WTC11 (cell line): ENCODE measurements around the gene PHAF1. TPM values are rescaled to one million over a fixed set of nuclear protein-coding genes. Genes with fewer than 3 reads are reported as not detected.

Experiments used
- ERG ChIP-seq: fragments of 250-450 bp; sonication (Bioruptor Pico); IDR thresholded peaks from 2 replicates; pipeline ENCODE4 v1.8.0; 2021; ENCODE audit warnings: mild to moderate bottlenecking
- ESRRA ChIP-seq: sonication (generic); formaldehyde crosslinking; IDR thresholded peaks from 2 replicates; pipeline ENCODE4 v1.8.1; 2022; ENCODE audit warnings: mild to moderate bottlenecking, missing genetic modification reagents, borderline replicate concordance
- FOXJ3 ChIP-seq: sonication (generic); formaldehyde crosslinking; IDR thresholded peaks from 2 replicates; pipeline ENCODE4 v1.9.0; 2021; ENCODE audit warnings: missing genetic modification reagents, mild to moderate bottlenecking, borderline replicate concordance
- FOXP1 ChIP-seq: sonication (generic); formaldehyde crosslinking; IDR thresholded peaks from 2 replicates; pipeline ENCODE4 v1.8.0; 2022; ENCODE audit warnings: missing genetic modification reagents, mild to moderate bottlenecking, moderate library complexity, borderline replicate concordance
- GTF2I ChIP-seq: fragments of 250-450 bp; sonication (Bioruptor Pico); conservative IDR thresholded peaks from 2 replicates; pipeline ENCODE4 v1.4.0; 2021; ENCODE audit warnings: mild to moderate bottlenecking
- JUN ChIP-seq: sonication (generic); formaldehyde crosslinking; IDR thresholded peaks from 2 replicates; pipeline ENCODE4 v1.8.0; 2023; ENCODE audit warnings: mild to moderate bottlenecking, missing genetic modification reagents
- NFATC4 ChIP-seq: fragments of 250-450 bp; sonication (Bioruptor Pico); IDR thresholded peaks from 2 replicates; pipeline ENCODE4 v1.9.0; 2021; ENCODE audit warnings: mild to moderate bottlenecking
- SP1 ChIP-seq: sonication (generic); formaldehyde crosslinking; conservative IDR thresholded peaks from 2 replicates; pipeline ENCODE4 v1.8.1; 2022; ENCODE audit warnings: missing genetic modification reagents
- TP53 ChIP-seq: sonication (generic); formaldehyde crosslinking; IDR thresholded peaks from 2 replicates; pipeline ENCODE4 v1.8.1; 2023; ENCODE audit warnings: mild to moderate bottlenecking, missing genetic modification reagents
- ZBTB21 ChIP-seq: sonication (generic); formaldehyde crosslinking; IDR thresholded peaks from 2 replicates; pipeline ENCODE4 v1.8.1; 2023; ENCODE audit warnings: mild to moderate bottlenecking, missing genetic modification reagents, borderline replicate concordance
- ZNF121 ChIP-seq: sonication (generic); formaldehyde crosslinking; IDR thresholded peaks from 2 replicates; pipeline ENCODE4 v1.8.0; 2023; ENCODE audit warnings: missing genetic modification reagents
- ZNF219 ChIP-seq: sonication (generic); formaldehyde crosslinking; IDR thresholded peaks from 2 replicates; pipeline ENCODE4 v1.8.0; 2023; ENCODE audit warnings: missing genetic modification reagents, mild to moderate bottlenecking, borderline replicate concordance
- ZNF232 ChIP-seq: sonication (generic); formaldehyde crosslinking; IDR thresholded peaks from 2 replicates; pipeline ENCODE4 v1.8.0; 2022; ENCODE audit warnings: mild to moderate bottlenecking, missing genetic modification reagents
- ZNF423 ChIP-seq: fragments of 250-450 bp; sonication (Bioruptor Pico); IDR thresholded peaks from 2 replicates; pipeline ENCODE4 v2.1.2; 2022; ENCODE audit warnings: mild to moderate bottlenecking, moderate library complexity
- ZNF532 ChIP-seq: fragments of 250-450 bp; sonication (Bioruptor Pico); IDR thresholded peaks from 2 replicates; pipeline ENCODE4 v1.9.0; 2021; ENCODE audit warnings: mild to moderate bottlenecking, borderline replicate concordance
- total RNA-seq: library from RNA; stranded (reverse); gene quantifications from 3 replicates; pipeline ENCODE4 v1.2.3, GENCODE V29; 2021
- TF ChIP-seq, protein P1 (sequence below): sonication (generic); formaldehyde crosslinking; IDR thresholded peaks from 2 replicates; pipeline ENCODE4 v1.8.0; 2022; ENCODE audit warnings: mild to moderate bottlenecking, missing genetic modification reagents
- TF ChIP-seq, protein P2 (sequence below): fragments of 250-450 bp; sonication (Bioruptor Pico); IDR thresholded peaks from 2 replicates; pipeline ENCODE4 v1.9.0; 2021; ENCODE audit warnings: moderate library complexity, mild to moderate bottlenecking, inconsistent platforms, borderline replicate concordance
- TF ChIP-seq, protein P3 (sequence below): sonication (generic); formaldehyde crosslinking; IDR thresholded peaks from 2 replicates; pipeline ENCODE4 v1.8.0; 2022; ENCODE audit warnings: missing genetic modification reagents
- TF ChIP-seq, protein P4 (sequence below): sonication (generic); formaldehyde crosslinking; IDR thresholded peaks from 2 replicates; pipeline ENCODE4 v1.8.1; 2023; ENCODE audit warnings: mild to moderate bottlenecking, moderate library complexity, missing genetic modification reagents
- TF ChIP-seq, protein P5 (sequence below): fragments of 200-600 bp; IDR thresholded peaks from 2 replicates; pipeline ENCODE4 v1.8.0; 2022; ENCODE audit warnings: antibody characterized with exemption
- TF ChIP-seq, protein P6 (sequence below): sonication (generic); formaldehyde crosslinking; IDR thresholded peaks from 2 replicates; pipeline ENCODE4 v1.8.1; 2023; ENCODE audit warnings: mild to moderate bottlenecking, missing genetic modification reagents

Gene PHAF1
- total RNA-seq, 1 experiment from 2014 or later = 18.8 TPM

GRCh38 chr16:67104061-67104460, 5.7 kb upstream of the PHAF1 start (continued):
- no peak for TF ChIP-seq SP1 (CRISPR knock-in tag)
- TF ChIP-seq, protein P1, sequence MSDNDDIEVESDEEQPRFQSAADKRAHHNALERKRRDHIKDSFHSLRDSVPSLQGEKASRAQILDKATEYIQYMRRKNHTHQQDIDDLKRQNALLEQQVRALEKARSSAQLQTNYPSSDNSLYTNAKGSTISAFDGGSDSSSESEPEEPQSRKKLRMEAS (CRISPR knock-in tag) = no peak
- no peak for TF ChIP-seq TP53 (CRISPR knock-in tag)
- TF ChIP-seq ZNF423 (CRISPR knock-in tag) = no peak
- no peak for TF ChIP-seq FOXJ3 (CRISPR knock-in tag)
- no peak for TF ChIP-seq FOXP1 (CRISPR knock-in tag)
- 0 out of 2 replicates have a peak, but pooled peaks have one; percentile 2 for TF ChIP-seq ZNF121 (CRISPR knock-in tag)
- TF ChIP-seq ZBTB21 (CRISPR knock-in tag) = no peak
- TF ChIP-seq ZNF219 (CRISPR knock-in tag) = no peak
- TF ChIP-seq, protein P2, sequence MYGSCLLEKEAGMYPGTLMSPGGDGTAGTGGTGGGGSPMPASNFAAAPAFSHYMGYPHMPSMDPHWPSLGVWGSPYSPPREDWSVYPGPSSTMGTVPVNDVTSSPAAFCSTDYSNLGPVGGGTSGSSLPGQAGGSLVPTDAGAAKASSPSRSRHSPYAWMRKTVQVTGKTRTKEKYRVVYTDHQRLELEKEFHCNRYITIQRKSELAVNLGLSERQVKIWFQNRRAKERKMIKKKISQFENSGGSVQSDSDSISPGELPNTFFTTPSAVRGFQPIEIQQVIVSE (CRISPR knock-in tag) = no peak
- no peak for TF ChIP-seq GTF2I (CRISPR knock-in tag)
- TF ChIP-seq NFATC4 (CRISPR knock-in tag) = no peak
- TF ChIP-seq ERG = no peak
- no peak for TF ChIP-seq ESRRA
- TF ChIP-seq, protein P3, sequence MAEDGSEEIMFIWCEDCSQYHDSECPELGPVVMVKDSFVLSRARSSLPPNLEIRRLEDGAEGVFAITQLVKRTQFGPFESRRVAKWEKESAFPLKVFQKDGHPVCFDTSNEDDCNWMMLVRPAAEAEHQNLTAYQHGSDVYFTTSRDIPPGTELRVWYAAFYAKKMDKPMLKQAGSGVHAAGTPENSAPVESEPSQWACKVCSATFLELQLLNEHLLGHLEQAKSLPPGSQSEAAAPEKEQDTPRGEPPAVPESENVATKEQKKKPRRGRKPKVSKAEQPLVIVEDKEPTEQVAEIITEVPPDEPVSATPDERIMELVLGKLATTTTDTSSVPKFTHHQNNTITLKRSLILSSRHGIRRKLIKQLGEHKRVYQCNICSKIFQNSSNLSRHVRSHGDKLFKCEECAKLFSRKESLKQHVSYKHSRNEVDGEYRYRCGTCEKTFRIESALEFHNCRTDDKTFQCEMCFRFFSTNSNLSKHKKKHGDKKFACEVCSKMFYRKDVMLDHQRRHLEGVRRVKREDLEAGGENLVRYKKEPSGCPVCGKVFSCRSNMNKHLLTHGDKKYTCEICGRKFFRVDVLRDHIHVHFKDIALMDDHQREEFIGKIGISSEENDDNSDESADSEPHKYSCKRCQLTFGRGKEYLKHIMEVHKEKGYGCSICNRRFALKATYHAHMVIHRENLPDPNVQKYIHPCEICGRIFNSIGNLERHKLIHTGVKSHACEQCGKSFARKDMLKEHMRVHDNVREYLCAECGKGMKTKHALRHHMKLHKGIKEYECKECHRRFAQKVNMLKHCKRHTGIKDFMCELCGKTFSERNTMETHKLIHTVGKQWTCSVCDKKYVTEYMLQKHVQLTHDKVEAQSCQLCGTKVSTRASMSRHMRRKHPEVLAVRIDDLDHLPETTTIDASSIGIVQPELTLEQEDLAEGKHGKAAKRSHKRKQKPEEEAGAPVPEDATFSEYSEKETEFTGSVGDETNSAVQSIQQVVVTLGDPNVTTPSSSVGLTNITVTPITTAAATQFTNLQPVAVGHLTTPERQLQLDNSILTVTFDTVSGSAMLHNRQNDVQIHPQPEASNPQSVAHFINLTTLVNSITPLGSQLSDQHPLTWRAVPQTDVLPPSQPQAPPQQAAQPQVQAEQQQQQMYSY (CRISPR knock-in tag) = no peak
- no peak for TF ChIP-seq JUN (CRISPR knock-in tag)
- TF ChIP-seq ZNF532 (CRISPR knock-in tag) = no peak
- TF ChIP-seq ZNF232 (CRISPR knock-in tag) = no peak
- TF ChIP-seq, protein P4, sequence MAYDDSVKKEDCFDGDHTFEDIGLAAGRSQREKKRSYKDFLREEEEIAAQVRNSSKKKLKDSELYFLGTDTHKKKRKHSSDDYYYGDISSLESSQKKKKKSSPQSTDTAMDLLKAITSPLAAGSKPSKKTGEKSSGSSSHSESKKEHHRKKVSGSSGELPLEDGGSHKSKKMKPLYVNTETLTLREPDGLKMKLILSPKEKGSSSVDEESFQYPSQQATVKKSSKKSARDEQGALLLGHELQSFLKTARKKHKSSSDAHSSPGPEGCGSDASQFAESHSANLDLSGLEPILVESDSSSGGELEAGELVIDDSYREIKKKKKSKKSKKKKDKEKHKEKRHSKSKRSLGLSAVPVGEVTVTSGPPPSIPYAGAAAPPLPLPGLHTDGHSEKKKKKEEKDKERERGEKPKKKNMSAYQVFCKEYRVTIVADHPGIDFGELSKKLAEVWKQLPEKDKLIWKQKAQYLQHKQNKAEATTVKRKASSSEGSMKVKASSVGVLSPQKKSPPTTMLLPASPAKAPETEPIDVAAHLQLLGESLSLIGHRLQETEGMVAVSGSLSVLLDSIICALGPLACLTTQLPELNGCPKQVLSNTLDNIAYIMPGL (CRISPR knock-in tag) = no peak
- TF ChIP-seq, protein P5, sequence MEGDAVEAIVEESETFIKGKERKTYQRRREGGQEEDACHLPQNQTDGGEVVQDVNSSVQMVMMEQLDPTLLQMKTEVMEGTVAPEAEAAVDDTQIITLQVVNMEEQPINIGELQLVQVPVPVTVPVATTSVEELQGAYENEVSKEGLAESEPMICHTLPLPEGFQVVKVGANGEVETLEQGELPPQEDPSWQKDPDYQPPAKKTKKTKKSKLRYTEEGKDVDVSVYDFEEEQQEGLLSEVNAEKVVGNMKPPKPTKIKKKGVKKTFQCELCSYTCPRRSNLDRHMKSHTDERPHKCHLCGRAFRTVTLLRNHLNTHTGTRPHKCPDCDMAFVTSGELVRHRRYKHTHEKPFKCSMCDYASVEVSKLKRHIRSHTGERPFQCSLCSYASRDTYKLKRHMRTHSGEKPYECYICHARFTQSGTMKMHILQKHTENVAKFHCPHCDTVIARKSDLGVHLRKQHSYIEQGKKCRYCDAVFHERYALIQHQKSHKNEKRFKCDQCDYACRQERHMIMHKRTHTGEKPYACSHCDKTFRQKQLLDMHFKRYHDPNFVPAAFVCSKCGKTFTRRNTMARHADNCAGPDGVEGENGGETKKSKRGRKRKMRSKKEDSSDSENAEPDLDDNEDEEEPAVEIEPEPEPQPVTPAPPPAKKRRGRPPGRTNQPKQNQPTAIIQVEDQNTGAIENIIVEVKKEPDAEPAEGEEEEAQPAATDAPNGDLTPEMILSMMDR = no peak
- TF ChIP-seq, protein P6, sequence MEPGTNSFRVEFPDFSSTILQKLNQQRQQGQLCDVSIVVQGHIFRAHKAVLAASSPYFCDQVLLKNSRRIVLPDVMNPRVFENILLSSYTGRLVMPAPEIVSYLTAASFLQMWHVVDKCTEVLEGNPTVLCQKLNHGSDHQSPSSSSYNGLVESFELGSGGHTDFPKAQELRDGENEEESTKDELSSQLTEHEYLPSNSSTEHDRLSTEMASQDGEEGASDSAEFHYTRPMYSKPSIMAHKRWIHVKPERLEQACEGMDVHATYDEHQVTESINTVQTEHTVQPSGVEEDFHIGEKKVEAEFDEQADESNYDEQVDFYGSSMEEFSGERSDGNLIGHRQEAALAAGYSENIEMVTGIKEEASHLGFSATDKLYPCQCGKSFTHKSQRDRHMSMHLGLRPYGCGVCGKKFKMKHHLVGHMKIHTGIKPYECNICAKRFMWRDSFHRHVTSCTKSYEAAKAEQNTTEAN (CRISPR knock-in tag) = no peak
